Jurkat, Clone E6-1 (cell line): ENCODE data around the gene PDGFRB.

Source experiments
- DNase-seq: peaks from one replicate; pipeline ENCODE4 v3.0.0-alpha.2; 2011; ENCODE audit warnings: low read depth, low spot score
- H3K4me3 ChIP-seq: 2 replicates; pipeline ENCODE4 v1.5.1; 2011; ENCODE audit warnings: mild to moderate bottlenecking, low read length, control low read depth, moderate library complexity

Gene PDGFRB

DNA sequence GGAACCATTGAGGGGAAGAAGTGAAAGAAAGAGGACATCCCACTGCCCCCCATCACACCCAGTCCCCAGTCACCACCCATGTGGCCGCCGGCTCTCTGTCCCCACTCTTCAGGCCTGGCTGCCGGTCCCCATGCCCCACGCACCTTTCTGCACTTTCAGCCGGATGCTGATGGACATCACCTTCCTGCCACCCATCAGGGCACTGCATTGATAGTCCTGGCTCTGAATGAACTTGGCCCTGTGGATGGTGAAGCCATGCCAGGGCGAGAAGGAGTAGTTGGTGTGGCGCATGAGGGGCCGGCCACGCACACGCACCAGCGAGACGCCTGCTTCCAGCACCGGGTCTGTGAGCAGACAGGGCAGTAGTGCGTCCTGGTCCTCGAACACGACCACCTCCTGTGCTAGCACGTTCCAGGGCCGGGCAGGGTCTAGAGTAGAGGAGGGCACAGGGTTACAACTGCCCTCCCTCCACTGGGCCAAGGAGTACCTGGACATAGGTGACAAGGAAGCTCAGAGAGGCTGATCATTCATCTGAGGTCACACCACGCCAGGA, 75.7 kb downstream of the PDGFRB start:
- no peak overlapping the region for H3K4me3 ChIP-seq
- DNase-seq, result no peak

- no peak overlapping the region for H3K4me3 ChIP-seq
- no peak for DNase-seq
These were observed 76.6 kb downstream of the PDGFRB start for GRCh38 chr5:150078802-150079689.

DNA sequence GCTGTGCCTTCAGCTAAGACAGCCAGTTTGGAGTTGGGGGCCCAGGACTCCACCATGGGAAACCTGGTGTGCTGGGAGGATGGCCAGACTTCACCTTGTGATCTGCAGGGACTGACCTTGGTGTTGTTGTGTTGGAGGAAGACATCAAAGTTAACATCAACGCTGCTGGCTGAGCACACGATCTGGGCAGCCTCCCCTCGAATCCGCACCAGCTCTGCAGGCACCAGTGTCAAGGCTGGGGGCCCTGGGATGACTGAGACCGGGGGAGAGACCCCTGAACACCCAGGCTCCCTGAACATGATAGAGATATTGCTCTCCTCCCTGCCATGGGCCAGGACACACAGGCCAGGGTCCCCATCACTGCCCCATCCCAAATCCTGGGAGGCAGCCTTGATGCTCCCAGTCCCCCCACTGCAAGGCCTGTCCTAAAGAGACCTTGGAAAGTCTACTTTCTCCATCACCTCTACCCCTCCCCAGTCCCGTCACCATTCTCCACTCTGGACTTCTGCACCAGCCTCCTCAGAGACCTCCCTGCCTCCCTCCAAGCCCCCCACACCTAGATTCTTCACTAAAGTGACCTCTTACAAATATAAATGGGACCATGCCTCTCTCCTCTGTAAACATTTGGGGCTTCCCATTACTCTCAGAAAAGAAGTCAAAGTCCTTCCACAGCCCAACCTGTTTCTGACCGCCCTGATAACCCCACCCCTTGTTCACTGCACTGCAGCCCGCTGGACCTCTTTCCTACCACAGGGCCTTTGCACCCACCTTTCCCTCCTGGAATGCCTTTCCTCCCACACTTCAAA, 77.4 kb downstream of the PDGFRB start:
- no peak overlapping the region for H3K4me3 ChIP-seq
- no peak for DNase-seq

GRCh38 chr5:150077060-150077459, 78.6 kb downstream of the PDGFRB start:
- no peak overlapping the region for H3K4me3 ChIP-seq
- no peak for DNase-seq

DNA sequence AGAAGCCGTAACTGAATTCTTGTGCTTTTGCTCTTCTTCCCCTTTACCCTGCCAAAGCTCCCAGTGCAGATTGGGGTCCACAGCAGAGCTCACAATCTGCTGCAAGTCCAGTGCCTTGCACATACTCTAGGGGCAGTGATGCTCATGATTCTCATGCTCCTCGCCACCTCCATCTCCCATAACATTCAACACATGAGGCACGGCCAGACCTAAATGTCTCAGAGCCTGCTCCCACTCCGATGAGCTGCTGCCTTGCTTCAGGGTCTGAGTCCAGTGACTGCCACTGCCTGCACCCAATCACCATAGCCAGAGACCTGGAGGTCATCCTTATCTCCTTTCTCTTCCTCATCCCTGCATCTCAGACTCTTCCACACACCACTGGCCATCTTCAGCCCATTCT, 79.8 kb downstream of the PDGFRB start:
- no peak for DNase-seq
- no peak overlapping the region for H3K4me3 ChIP-seq

DNA sequence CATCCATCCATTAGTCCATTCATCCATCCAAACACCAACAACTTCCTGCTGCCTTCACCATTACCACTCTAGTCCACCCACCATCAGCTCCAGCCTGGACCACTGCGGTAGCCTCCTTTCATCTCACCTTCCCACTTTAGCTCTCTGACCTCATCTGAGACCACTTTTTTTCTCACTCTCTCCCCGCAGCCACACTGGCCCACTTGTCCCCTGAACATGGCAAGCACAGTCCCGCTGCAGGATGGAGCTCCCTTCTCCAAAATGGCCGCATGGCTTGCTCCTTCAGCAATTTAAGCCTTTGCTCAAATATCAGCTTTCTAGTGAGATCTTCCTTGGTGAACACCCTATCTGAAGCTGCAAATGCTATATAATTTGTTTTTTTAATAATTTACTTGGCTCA, 80.4 kb downstream of the PDGFRB start:
- no peak overlapping the region for H3K4me3 ChIP-seq
- DNase-seq, result no peak

- no peak for DNase-seq
- H3K4me3 ChIP-seq, result no peak overlapping the region
These were observed 82.0 kb downstream of the PDGFRB start for GRCh38 chr5:150073677-150074076.

GRCh38 chr5:150073086-150073625, 82.5 kb downstream of the PDGFRB start:
- no peak overlapping the region for H3K4me3 ChIP-seq
- DNase-seq, result no peak

DNA sequence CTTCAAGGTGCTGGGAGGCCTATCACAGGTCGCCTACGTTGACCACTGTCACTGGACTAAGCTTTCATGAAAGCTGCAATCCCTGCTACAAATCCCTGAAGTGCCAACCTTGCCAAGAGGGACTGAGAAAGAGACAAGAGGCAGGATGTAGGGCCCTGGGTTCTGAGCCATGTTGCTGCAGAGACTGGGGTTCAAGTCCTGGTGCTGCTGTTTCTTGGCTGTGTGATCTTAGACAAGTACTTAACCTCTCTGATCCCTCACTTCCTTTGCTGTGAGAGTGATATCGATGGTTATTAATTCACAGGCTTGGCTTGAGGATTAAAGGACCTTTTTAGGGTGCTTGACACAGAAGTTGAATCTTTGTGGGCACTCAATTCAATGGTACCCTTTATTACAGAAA, 84.8 kb downstream of the PDGFRB start:
- H3K4me3 ChIP-seq, result no peak overlapping the region
- DNase-seq, result no peak

DNA sequence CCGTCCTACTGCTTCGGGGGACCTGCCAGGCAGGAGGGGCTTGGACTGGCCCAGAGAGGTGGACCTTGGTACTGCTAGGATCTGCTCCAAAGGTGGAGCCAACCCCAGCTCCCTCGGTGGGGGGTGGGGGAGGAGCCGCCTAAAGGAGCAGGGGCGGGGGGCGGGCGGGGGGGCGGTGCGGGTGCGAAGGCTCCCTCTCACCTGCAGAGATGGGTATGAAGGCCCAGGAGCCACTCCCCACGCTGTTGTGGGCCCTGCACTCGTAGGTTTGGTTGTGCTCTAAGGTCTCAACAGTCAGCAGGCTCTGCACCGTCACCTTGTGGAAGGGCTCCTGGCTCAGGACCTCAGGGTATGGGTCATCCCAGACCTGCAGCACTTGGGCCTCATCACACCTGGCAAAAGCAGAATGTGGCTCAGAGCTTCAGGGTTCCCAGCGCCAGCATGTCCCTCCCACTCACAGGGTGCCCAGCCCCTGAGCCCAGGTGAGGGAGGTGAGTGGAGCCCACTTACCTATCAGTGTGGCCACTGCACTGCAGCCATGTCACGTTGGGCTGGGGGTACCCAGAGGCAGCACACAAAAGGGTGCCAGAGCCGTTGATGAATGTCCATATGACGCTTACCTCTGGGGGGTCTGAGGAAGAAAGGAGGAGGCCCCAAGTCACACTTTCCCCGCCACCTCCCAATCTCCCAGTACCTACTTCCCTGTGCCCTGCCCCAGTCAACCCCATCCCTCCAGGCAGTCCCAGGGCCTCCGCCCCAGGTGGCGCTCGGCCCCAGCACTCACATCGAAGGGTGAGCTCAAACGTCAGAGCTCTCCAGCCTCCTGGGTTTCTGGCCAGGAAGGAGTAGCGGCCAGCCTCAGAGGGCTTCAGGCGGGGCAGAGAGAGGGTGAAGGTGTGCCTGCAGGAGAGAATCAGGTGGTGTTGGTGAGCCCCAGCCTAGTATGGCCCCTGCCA, 85.7 kb downstream of the PDGFRB start:
- no peak for DNase-seq
- H3K4me3 ChIP-seq, result no peak overlapping the region

DNA sequence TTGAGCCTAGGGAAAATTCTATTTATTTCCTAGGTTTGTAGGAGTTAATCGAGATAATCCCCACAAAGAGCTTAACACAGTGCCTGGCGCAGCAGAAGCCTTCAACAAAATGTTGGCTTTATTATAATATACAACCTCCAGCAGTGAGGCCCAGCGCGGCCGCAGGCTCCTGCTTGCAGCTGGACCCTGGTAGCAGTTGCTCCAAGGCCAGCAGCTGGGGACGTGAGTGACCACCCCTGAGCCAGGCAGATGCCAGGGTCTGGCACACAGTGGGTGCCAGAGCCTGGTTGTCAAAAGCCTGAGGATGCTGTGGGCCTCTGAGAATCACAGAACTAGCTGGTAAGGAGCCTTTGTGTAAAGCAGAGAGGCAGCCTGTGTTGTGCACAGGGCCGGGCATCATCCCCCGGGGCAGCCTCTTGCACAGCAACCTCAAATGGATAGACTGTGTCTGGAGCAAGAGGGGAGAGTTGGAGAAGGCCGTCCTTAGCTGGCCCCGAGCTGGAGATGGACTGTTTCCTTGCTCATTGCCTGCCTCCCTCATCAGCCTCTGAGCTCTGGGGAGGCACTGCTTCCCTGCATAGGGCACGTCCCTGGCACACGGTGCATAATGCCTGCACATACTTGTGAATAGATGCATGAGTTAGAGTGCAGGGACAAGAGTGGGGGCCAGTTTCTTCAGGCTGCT, 86.5 kb downstream of the PDGFRB start:
- no peak for DNase-seq
- no peak overlapping the region for H3K4me3 ChIP-seq

DNA sequence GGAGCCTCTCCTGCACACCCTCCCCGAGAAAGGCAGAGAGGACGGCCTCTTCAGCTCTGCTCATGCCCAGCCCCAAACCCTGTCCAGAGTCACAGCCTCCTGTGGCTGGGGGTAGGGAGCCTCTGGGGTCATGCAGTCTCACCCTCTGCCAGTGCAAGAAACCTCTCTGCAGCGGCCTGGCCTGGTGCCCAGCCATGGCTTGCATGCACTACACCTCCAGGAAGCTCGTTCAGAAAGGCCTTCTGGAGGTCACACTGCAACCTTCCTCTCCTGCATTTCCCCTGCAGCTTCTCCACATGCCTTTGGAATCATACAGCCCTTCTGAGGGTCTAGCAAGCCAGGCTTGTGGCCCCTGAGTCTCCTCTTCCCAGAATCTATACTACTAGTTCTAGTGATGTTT, 87.2 kb downstream of the PDGFRB start:
- H3K4me3 ChIP-seq, result no peak overlapping the region
- no peak for DNase-seq

- DNase-seq, result no peak
- no peak overlapping the region for H3K4me3 ChIP-seq
These were observed 87.6 kb downstream of the PDGFRB start for GRCh38 chr5:150068071-150068470.

- no peak overlapping the region for H3K4me3 ChIP-seq
- no peak for DNase-seq
These were observed 88.2 kb downstream of the PDGFRB start for GRCh38 chr5:150067405-150067960.

GRCh38 chr5:150066901-150067396, 88.7 kb downstream of the PDGFRB start:
- no peak overlapping the region for H3K4me3 ChIP-seq
- no peak for DNase-seq

DNA sequence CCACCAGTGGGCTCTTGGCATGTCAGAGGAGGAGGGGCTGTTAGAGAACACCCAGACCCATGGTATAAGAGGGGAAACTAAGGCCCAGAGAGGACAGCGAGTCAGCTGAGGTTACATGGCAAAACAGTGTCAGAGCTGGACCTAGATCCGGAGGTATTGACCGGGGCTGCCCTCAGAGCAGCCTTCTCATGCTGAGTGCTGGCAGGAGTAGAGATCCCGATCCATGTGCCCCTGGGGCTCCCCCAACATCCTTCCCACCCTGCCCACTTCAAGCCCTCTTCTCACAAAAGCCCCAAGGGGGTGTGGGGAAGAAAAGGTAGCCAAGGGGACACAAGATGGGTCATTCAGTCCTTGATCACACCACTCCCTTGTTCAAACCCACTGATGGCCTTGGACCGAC, 89.2 kb downstream of the PDGFRB start:
- H3K4me3 ChIP-seq, result no peak overlapping the region
- DNase-seq, result no peak

DNA sequence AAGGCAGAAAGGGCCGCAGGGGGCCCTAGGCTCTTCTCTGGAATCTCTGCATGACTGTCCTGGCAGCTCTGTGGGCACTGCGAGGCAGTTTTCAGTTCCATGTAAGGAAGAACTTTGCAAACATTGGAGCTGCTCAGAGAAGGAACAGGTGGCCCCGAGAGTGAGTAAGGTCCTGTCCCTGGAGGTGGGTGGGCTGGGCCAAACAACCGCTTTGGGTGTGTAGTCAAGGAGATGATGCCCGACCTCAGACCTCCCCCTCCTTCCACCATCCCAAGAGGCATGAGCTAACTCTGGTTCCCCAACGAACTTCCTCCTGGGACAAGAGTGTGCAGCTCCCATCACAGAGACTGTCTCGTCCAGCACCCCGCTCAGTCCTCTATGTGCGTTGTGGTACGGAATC, 89.8 kb downstream of the PDGFRB start:
- DNase-seq, result no peak

GRCh38 chr5:150065346-150065745, 90.3 kb downstream of the PDGFRB start:
- H3K4me3 ChIP-seq, result no peak overlapping the region
- DNase-seq, result no peak

More for the DNA sequence above, 89.8 kb downstream of the PDGFRB start:
- no peak overlapping the region for H3K4me3 ChIP-seq
